ENCODE measurements around the gene ATCAY.
"Not testable (repeated sequence)": the region's sequence is repeated elsewhere in the genome, so short reads cannot be mapped to it uniquely, and the experiment has no call there.

The ATCAY gene

GRCh38 chr19:3949997-3950859 is 69.7 kb downstream of the ATCAY start:
- DNase-seq: no peak

- DNase-seq: peak in 1 of 2 experiments; percentile 15
Measured at GRCh38 chr19:3950871-3951861, 70.7 kb downstream of the ATCAY start.

GRCh38 chr19:3952755-3953276 is 72.3 kb downstream of the ATCAY start:
- DNase-seq: not testable (repeated sequence)

- DNase-seq: no peak
Measured at GRCh38 chr19:3954107-3954506, 73.6 kb downstream of the ATCAY start.

DNA sequence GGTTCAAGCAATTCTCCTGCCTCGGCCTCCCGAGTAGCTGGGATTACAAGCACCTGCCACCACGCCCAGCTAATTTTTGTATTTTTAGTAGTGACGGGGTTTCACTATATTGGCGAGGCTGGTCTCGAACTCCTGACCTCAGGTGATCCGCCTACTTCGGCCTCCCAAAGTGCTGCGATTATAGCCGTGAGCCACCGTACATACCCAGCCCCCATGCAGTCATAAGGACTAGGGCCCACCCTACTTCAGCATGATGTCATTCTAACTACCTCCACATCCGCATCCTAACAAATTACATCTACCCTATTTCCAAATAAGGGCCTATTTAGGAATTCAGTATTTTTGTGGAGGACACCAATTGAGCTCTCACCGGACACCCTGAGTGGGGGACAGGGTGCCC is 74.8 kb downstream of the ATCAY start:
- DNase-seq: not testable (repeated sequence)

DNA sequence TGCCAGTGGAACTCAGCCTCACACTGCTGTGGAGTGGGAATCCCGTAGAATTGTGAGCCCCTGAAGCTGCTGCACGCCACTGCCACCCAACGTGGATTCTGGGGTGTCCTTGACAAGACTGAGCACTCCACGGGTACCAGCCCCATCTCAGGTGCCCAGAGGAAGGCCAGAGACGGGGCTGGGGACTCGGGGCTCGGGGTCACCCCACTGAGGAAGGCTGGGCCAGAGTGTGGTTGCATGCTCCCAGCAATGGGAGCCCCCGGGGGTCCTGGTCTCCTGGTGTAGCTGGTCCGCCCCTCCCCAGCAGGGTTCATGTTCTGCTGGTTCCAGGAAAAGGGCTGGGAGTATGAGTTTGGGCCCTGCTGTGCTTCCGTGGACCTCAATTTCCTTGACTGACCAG is 75.2 kb downstream of the ATCAY start:
- DNase-seq: no peak

- DNase-seq: no peak
Measured at GRCh38 chr19:3958836-3959765, 78.6 kb downstream of the ATCAY start.

- DNase-seq: no peak
Measured at GRCh38 chr19:3959766-3960131, 79.3 kb downstream of the ATCAY start.

DNA sequence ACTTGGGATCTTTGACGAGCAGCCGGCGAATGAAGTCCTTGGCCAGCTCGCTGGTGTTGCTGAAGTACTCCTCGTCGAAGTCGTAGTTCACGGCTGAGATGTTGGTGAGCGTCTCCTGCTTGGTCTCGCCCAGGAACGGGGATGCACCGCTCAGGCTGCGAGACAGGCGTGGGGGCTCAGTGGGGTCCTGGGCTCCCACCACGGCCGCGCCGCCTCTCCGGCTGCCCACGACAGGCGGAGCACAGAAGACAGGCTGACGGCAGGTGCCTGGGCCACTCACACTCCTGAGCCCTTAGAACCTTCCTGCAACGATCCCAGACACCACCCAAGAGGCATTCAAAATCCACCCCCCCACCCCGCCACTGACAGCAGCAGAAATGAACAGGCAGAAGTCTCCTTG is 80.5 kb downstream of the ATCAY start:
- no peak for DNase-seq

DNA sequence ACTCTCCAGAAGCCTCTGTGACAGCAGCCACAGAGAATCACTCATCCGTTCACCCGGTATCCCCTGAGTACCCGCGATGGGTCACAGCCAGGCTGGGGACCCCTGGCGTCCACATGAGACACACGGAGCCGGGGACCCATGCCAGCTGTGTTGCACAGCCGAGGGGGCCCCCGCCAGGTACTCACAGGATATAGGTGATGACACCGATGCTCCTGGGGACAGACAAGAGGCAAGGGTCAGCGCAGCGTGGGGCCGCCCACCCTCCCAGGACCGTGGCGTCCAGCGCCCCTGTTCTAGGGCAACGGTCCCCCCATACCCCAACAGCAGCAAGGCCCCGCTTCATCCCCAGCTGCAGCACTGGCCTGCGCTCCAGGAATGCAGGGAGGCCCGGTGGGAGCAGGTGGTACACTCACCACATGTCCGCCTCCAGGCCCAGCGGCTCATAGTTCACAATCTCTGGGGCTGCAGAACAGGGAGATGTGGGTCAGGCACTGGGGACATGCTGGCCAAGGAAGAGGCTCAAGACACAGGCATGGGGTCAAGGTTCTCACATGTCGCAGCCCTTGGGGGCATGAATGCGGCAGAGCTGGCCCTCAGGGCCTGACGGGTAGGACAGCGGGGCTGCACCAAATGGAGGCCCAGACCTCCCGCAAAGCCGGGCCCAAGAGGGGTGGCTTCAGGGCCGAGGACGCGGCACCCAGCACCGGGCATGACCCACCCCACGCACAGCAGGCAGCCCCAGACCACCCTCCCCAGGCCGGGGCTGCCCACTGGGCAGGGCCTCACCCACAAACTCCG is 83.2 kb downstream of the ATCAY start:
- DNase-seq: no peak

DNA sequence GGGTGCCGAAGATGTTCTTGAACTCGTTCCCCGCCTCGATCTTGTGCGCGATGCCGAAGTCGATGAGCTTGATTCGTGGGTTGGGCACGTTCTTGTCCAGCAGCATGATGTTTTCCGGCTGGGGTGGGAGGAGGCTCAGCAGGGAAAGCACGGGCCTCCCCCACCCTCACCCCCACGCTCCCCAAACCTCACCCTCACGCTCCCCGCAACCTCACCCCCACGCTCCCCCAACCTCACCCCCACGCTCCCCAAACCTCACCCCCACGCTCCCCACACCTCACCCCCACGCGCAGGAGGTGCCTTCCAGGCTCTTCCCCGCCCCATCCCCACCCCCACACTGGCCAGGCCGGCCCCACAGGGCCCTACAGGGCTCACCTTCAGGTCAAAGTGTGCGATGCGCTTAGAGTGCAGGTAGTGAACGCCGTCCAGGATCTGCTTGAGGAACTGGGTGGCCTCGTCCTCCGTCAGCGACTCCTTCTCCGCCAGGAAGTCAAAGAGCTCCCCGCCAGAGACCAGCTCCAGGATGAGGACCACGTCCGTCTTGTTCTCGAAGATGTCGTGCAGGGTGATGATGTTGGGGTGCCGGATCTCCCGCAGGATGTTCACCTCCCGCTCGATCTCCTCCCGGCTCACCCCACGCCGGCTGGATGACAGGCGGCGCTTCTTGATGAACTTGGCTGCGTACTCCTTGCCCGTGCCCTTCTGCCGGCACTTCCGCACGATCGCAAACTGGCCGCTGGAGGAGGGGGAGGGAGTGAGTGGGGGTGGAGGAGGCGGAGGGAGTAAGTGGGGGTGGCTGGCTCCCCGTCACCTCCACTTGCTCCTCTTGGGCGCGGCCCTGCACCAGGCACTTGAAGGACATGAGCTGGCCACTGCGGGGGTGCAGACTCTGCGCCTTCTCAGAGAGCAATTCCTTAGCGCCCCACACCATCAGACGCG is 84.0 kb downstream of the ATCAY start:
- DNase-seq: no peak

DNA sequence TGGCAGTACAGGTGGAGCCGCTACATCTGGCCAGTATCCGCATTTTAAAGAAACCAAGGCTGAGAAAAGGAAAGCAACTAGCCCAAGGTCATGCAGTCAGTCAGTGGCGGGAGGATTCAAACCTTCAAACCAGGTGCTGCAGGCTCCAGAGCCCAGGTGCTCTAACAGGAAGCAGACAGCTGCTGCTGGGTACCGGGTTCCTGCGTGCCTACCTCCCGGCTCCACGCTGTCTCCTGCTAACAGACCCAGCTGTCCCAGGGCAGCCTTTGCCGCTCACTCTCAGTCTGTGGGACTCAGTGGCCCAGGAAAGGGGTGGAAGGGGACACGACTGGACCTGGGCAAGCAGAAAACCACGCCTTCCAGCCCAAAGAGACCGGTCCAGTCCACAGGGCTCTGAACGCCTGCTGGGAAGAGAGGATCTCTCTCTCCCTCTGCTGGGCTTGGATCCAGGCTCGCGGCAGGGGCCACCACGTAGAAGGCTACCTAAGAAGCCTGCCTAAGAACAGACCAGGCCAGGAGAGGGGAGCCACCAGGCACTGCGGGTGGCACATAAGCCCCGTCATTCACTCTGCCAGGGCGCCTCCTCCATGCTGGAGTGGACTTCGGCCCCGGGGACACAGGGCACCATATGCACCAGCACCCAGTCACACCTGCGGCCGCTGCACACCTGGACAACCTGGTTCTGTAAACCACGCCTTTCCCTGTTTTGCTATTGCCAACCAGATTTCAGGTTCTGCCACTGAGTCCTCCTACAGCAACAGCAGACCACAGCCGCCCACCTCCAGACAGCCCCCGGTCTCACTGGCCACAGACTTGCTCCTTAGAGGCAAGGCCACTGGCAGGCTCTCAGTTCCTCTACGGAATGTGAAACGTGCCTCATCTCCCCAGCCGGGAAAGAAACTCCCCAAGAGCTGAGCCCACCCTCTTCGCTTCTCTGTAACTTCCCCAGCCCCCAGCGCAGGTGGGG is 85.8 kb downstream of the ATCAY start:
- DNase-seq: no peak

DNA sequence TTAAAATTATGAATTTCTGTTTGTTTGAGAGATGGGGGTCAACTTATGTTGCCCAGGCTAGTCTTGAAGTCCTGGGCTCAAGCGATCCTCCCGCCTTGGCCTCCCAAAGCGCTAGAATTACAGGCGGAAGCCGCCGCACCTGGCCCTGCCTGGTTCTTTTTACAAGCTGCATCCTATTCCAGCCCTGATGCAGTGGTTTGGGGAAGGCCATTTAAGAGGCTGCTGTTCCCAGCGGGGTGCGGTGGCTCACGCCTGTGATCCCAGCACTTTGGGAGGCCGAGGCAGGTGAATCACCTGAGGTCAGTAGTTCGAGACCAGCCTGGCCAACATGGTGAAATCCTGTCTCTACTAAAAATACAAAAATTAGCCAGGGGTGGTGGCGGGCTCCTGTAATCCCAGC is 87.5 kb downstream of the ATCAY start:
- DNase-seq: not testable (repeated sequence)

DNA sequence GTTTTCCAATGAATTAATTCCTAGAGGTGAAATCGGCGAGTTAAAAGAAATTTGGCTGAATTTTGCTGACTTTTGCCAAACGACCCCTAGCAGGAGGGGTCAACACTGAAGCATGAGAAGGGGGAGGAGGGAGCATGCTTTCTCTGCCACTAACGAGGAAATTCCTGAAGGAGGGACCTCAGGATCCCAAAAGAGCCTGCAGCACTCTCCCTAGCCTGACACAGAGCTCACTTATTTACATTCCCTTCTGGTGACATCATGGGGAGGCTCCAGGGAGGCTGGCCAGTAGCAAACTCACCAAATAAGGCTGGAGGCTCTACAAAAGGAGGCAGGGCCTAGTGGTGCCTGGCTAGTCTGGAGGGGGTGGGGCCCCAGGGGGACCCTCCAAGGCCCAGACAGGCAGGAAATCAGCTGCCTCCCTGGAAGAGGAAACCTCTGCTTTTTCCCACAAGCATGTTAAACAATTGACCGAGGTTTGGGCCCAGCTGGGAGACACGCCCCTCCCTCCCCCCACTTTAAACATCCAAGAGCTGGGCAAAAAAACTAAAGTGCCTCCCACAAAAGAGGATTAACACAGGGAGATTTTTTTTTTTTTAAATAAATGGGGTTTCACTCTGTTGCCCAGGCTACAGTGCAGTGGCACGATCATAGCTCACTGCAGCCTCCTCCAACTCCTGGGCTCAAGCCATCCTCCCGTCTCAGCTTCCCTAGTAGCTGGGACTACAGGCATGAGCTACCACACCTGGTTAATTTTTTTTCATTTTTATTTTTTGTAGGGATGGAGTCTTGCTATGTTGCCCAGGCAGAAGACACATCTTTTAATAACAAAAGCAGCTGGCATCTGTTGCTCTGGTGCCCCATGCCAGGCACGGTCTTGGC is 88.3 kb downstream of the ATCAY start:
- DNase-seq: no peak

DNA sequence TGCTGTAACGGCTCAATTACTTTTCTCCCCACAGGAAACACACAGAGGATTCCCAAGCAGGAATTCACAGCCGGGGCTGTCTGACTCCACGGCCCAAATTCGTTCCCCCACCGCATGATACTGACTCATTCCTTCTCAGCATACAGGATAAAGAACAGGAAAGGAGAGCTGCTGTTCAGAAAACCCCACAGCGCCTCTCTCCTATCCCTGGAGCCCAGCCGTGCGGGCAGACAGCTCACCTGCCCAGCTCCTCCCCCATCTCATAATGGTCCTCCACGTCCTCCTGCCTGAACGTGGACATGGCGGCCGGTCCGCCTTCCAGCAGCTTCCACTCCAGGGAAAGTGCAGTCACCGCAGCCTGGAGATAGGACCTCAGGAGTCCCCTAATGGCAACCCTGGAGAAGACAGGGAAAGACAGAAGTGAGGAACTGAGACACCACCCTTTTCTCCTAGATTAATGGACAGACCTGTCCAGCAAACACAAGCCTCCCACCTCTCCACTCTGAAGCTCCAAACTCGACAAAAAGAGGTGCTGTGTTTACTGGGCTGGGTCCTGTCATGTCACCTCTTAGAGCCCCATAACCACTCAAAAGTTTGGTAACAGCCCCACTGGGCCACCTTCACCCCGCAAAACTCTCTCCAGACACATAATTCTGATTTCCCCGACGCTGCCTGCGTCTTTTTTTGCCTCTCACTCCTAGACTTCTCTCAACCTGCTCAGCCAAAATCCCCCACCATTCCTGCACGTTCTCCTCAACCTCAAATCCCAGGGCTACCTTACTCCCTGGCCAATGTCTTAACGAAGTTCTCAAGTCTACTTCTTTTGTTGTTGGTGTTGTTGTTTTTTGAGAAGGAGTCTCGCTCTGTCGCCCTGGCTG is 89.2 kb downstream of the ATCAY start:
- DNase-seq: peak in 1 of 2 experiments; percentile 14

DNA sequence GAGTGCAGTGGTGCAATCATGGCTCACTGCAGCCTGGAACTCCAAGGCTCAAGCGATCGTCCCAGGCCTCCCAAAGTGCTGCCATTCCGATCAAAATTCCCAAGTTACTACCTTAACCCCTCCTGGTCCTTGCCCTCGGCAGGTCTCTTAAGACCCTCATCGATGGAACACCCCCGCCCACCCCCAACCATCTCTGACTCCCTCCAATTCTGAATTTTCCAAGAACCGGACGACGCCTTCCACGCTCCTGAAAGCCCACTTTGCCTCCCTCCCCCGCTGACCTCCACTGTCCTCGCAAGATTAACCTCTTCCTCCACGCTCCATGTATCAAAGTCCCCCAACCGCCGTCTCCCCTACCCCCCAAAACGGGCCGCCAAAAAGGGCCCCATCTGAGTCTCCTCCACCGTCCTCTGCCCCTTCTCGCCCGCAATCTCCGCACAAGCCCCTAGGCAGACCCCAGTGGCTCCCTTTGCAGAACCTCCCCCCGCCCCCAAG is 89.9 kb downstream of the ATCAY start:
- no peak for DNase-seq

All from AML-193 (cell line).